ENCODE results near the gene EIF1B. TPM values are rescaled to one million over a fixed set of nuclear protein-coding genes. Genes with fewer than 3 reads are reported as not detected.

Gene EIF1B
- total RNA-seq, 1 experiment from 2014 or later: 18.1 TPM

- DNase-seq (ENCODE audit: low read depth): no peak
Measured at GRCh38 chr3:40340541-40341170, 31.1 kb downstream of the EIF1B start.

DNA sequence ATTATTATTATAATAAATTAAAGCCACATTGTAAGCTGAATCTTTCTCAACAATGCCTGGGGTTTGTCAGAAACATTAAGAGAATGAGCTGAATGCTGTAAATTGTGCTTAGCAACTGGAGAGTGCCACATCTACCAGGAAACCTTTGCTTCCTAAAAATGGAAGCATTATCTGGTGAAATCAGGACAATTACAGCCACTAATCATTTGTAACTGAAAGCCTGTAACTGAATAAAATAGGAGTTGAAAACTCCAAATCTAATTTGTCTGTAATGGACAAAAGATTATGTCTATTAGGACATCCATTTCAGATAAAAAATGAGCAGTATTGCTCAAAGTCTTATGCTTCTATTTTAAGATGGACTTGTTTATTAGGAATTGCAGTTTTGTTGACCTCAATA is 32.2 kb downstream of the EIF1B start:
- no peak for DNase-seq (ENCODE audit: low read depth)

GRCh38 chr3:40350529-40350928 is 41.0 kb downstream of the EIF1B start:
- DNase-seq (ENCODE audit: low read depth): no peak

DNA sequence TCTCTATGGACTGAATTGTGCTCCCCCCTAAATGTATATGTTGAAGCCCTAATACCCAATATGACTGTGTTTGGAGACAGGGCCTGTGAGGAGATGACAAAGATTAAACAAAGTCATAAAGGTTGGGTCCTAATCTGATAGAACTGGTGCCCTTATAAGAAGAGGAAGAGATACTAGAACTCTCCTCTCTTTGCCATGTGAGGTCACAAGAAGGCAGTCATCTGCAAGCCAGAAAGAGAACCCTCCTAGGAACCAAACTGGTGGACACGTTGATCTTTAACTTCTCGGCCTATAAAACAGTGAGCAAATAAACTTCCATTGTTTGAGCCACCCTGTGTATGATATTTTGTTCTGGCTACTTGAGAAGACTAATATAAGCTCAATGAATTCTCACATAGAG is 45.9 kb downstream of the EIF1B start:
- no peak for DNase-seq (ENCODE audit: low read depth)

GRCh38 chr3:40358454-40358853 is 48.9 kb downstream of the EIF1B start:
- DNase-seq (ENCODE audit: low read depth): no peak

Other genes starting within 250 kb of the EIF1B start
- 4.2 TPM in 1 of 2 replicates, not detected in the other for gene ENTPD3, start 77.5 kb downstream of the EIF1B start, total RNA-seq (2014; rRNA removed; shearing (Covaris generic))
- 374 and 444 TPM in 2 replicates for gene RPL14, start 147.6 kb downstream of the EIF1B start, total RNA-seq (2014; rRNA removed; shearing (Covaris generic))
- gene ZNF619, start 167.4 kb downstream of the EIF1B start, total RNA-seq (2014; rRNA removed; shearing (Covaris generic)): 1.1 and 1.7 TPM in 2 replicates
- gene ZNF620, start 196.3 kb downstream of the EIF1B start, total RNA-seq (2014; rRNA removed; shearing (Covaris generic)): 2.8 and 3.5 TPM in 2 replicates
- 9.9 and 13.0 TPM in 2 replicates for gene ZNF621, start 215.3 kb downstream of the EIF1B start, total RNA-seq (2014; rRNA removed; shearing (Covaris generic))